Endothelial cell of umbilical vein (primary cell): ENCODE data around the gene PRDM12. TPM values are rescaled to one million over a fixed set of nuclear protein-coding genes. Genes with fewer than 3 reads are reported as not detected.

Source experiments
- BruUV-seq: library from RNA; stranded (reverse); fragments of 400-500 nt; replicated peaks from 2 replicates; lab custom pipeline; 2021; lab: Mats Ljungman, UMichigan
- CTCF ChIA-PET: fragments of 300-600, 350-600 bp; sonication (Branson Sonifier 250); formaldehyde crosslinking; loops from one replicate; lab custom pipeline; 2021; ENCODE audit warnings: antibody characterized with exemption, inconsistent platforms; lab: Charles Lee
- POLR2A ChIA-PET: fragments of 300-600, 350-600 bp; sonication (Branson Sonifier 250); formaldehyde crosslinking; loops from one replicate; lab custom pipeline; 2021; ENCODE audit warnings: antibody characterized with exemption, inconsistent platforms; lab: Charles Lee
- DNase-seq: peaks from one replicate; pipeline ENCODE4 v3.0.0-alpha.2; 2011; ENCODE audit warnings: low read depth, low spot score
- FAIRE-seq: peaks from 2 replicates; lab custom pipeline; 2011; peaks lifted over from hg19 to GRCh38; lab: Jason Lieb, UNC
- H2AFZ ChIP-seq: 2 replicates; pipeline ENCODE4 v1.6.0; 2012; ENCODE audit warnings: low read depth, low read length, control low read depth, inconsistent platforms
- H3K27ac ChIP-seq: 2 replicates; pipeline ENCODE4 v1.5.1; 2011; ENCODE audit warnings: low read depth, mild to moderate bottlenecking, control low read depth, low read length, moderate library complexity; ENCODE audit not compliant: insufficient read depth
- H3K27me3 ChIP-seq, 2 experiments: 2 replicates each; pipeline versions ENCODE4 v1.6.0 to v1.6.1; 2011; ENCODE audit warnings: low read length in 2 of 2, mixed read lengths in 1 of 2; ENCODE audit not compliant: control insufficient read depth in 2 of 2, insufficient read depth in 2 of 2
- H3K36me3 ChIP-seq, 2 experiments: 2 replicates in 1 of 2; 3 replicates in 1 of 2; pipeline ENCODE4 v1.5.1; 2011; ENCODE audit warnings: low read length in 2 of 2, mild to moderate bottlenecking in 1 of 2, moderate library complexity in 1 of 2; ENCODE audit not compliant: control insufficient read depth in 2 of 2, insufficient read depth in 2 of 2; ENCODE audit errors: extremely low read depth in 1 of 2
- H3K4me1 ChIP-seq: 3 replicates; pipeline ENCODE4 v1.5.1; 2011; ENCODE audit warnings: mild to moderate bottlenecking, low read length; ENCODE audit not compliant: control insufficient read depth, insufficient read depth; ENCODE audit errors: extremely low read depth
- H3K4me2 ChIP-seq: 2 replicates; pipeline ENCODE4 v1.6.1; 2011; ENCODE audit warnings: low read length, control low read depth, mixed read lengths; ENCODE audit not compliant: insufficient read depth
- H3K4me3 ChIP-seq, 3 experiments: fragments of 200-600 bp in 1 of 3; sonication (generic), shearing (Covaris generic) in 1 of 3; replicated peaks in 1 of 3; 2 replicates each; pipeline ENCODE4 v1.5.1; 2011 to 2016; ENCODE audit warnings: control low read depth in 3 of 3, low read length in 3 of 3, mild to moderate bottlenecking in 2 of 3, inconsistent platforms in 1 of 3, low read depth in 1 of 3, moderate library complexity in 1 of 3; ENCODE audit not compliant: insufficient read depth in 1 of 3
- H3K79me2 ChIP-seq: 2 replicates; pipeline ENCODE4 v1.6.0; 2012; ENCODE audit warnings: low read length, inconsistent platforms; ENCODE audit not compliant: control insufficient read depth, insufficient read depth
- H3K9ac ChIP-seq: replicated peaks from 2 replicates; pipeline ENCODE3; 2011; ENCODE audit warnings: low read length, control low read depth; ENCODE audit not compliant: insufficient read depth; ENCODE audit errors: extremely low read depth
- H3K9me1 ChIP-seq: replicated peaks from 3 replicates; pipeline ENCODE4 v1.6.0; 2011; ENCODE audit warnings: mild to moderate bottlenecking, low read length; ENCODE audit not compliant: control insufficient read depth, insufficient read depth; ENCODE audit errors: extremely low read depth
- H3K9me3 ChIP-seq: replicated peaks from 2 replicates; pipeline ENCODE4 v1.5.1; 2012; ENCODE audit warnings: low read length, inconsistent platforms; ENCODE audit not compliant: control insufficient read depth, insufficient read depth
- H4K20me1 ChIP-seq: replicated peaks from 2 replicates; pipeline ENCODE3; 2011; ENCODE audit warnings: mild to moderate bottlenecking, low read length; ENCODE audit not compliant: control insufficient read depth, insufficient read depth; ENCODE audit errors: extremely low read depth
- EZH2 ChIP-seq: IDR thresholded peaks from 2 replicates; pipeline ENCODE4 v1.6.1; 2012; ENCODE audit warnings: borderline replicate concordance, low read depth, mild to moderate bottlenecking, moderate library complexity, low read length, inconsistent platforms; ENCODE audit not compliant: severe bottlenecking
- FOS ChIP-seq: IDR thresholded peaks from 2 replicates; pipeline ENCODE4 v1.6.1; 2011; ENCODE audit warnings: mild to moderate bottlenecking, low read length, moderate library complexity, borderline replicate concordance; ENCODE audit not compliant: insufficient read depth
- MYC ChIP-seq: IDR thresholded peaks from one replicate; pipeline ENCODE4 v1.6.1; 2011; ENCODE audit warnings: mild to moderate bottlenecking, low read depth, low read length
- POLR2AphosphoS5 ChIP-seq: IDR thresholded peaks from 2 replicates; pipeline ENCODE4 v1.6.1; 2012; ENCODE audit warnings: low read depth, mild to moderate bottlenecking, control low read depth, low read length, moderate library complexity; ENCODE audit not compliant: insufficient read depth
- dilution Hi-C: fragments of 300-500 bp; cut with MboI; formaldehyde crosslinking; loops from one replicate; pipeline ENCODE4 v1.15.0; 2019; ENCODE audit warnings: low sequenced_read_pairs; ENCODE audit not compliant: extremely low pct_ligation_motif_present
- intact Hi-C: fragments of 100-400 bp; cut with micrococcal nuclease; formaldehyde crosslinking; loops from one replicate; pipeline ENCODE4 v1.10.0; 2022
- polyA plus RNA-seq, 4 experiments: library from polyadenylated mRNA; depleted of rRNA in 3 of 4; stranded (reverse) in 3 of 4; unstranded in 1 of 4; fragments of >200 nt; gene quantifications; 2 replicates each; pipeline versions ENCODE4 v1.2.1 to v1.2.3, GENCODE V29; 2011 to 2012; ENCODE audit warnings: missing spikeins in 1 of 4
- total RNA-seq: library from RNA; stranded (reverse); gene quantifications from 2 replicates; pipeline ENCODE4 v1.2.3, GENCODE V29; 2021

PRDM12 gene
- total and polyA plus RNA-seq, 2 donors (not counting 3 experiments of a cell fraction or from before 2014, with no cell fraction given), result not detected

DNA sequence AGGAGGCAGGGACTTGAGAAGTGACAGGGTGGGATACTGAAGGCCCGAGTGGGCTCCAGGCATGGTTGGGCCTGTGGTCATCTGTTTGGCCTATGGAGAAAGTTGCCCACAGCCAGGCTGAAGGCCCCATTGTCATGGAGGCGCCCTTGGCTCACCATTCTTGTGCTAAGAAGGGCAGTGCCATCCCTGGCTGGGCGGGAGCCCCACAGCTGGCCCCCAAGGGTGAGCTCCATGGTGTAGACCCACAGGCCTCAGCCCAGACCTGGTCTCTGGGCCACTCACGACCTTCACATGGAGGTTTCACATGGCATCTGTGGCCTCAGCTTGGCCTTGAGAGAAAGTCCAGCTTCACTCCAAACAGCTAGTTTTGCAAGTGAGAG is 34.3 kb upstream of the PRDM12 start:
- no peak overlapping the region for H2AFZ ChIP-seq
- TF ChIP-seq POLR2AphosphoS5 (no peak), FOS (no peak), EZH2 (no peak)

DNA sequence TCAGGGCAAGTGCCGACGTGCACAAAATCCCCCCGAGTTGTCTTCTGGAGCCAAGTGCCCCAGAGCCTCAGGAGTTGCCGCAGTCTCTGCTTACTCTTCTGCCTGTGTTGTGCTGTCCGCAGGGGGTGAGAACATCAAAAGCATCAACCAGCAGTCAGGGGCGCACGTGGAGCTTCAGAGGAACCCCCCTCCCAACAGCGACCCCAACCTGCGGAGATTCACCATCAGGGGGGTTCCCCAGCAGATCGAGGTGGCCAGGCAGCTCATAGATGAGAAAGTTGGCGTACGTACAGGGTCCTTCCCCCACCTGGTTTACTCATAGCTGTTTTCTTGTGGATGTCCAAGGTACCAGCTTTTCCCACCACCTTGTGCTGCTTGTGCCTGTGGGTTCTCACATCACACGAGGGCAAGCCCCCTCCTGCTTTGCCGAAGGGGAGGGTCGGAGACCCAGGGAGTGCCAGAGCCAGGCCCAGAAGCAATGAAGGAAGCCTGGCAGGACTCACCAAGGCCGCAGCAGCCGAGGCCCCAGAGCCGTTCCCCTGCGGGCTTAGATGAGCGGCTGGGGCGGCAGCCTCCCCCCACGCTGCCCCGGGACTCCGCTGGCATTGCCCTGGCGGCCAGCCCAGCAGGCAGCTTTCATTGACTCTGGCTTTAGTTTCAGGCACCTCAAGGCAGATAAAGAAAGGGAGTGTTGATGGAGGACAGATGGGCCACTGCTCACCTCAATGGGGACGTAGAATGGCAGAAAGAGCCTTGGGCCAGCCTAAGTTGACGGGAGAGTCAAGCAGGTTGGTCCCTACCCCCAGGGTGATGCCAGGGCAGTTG is 33.7 kb upstream of the PRDM12 start:
- no TSS peak for BruUV-seq
- FAIRE-seq, result no peak
- peaks cover 13 to 64% of the 10 kb centered on the region in 2 experiments for H3K36me3 ChIP-seq

More for the DNA sequence above, 34.3 kb upstream of the PRDM12 start:
- intact Hi-C loops (no loop called here), dilution Hi-C loops (no loop called here)
- no peaks in the 10 kb centered on the region for H3K9me1 ChIP-seq
- no peaks in the 10 kb centered on the region for H4K20me1 ChIP-seq
- BruUV-seq, result no TSS peak
- H3K27me3 ChIP-seq, result no peaks in the 10 kb centered on the region
- H3K4me1 ChIP-seq, result no peaks in the 10 kb centered on the region
- POLR2A ChIA-PET, result no interaction called here
- FAIRE-seq (no peak), DNase-seq (no peak)
- no peaks in the 10 kb centered on the region for H3K9me3 ChIP-seq
- no peak overlapping the region for H3K4me2 ChIP-seq
- H3K79me2 ChIP-seq, result no peaks in the 10 kb centered on the region
- no peak overlapping the region for H3K4me3 ChIP-seq
- no peak overlapping the region for H3K9ac ChIP-seq
- H3K27ac ChIP-seq, result no peak overlapping the region
- H3K36me3 ChIP-seq, result peaks cover 13 to 62% of the 10 kb centered on the region in 2 experiments
- CTCF ChIA-PET, result interaction anchor here (1.1 kb wide), 1 partner anchor 12 kb away, joined by 3 read pairs; no protein-coding TSS in a partner anchor

More for the DNA sequence above, 33.7 kb upstream of the PRDM12 start:
- Histone ChIP-seq H4K20me1 (no peaks in the 10 kb centered on the region), H3K9me3 (no peaks in the 10 kb centered on the region), H3K27me3 (no peaks in the 10 kb centered on the region), H3K79me2 (no peaks in the 10 kb centered on the region), H3K4me3 (no peak overlapping the region), H3K9ac (no peak overlapping the region), H3K27ac (no peak overlapping the region), H3K4me1 (no peaks in the 10 kb centered on the region), H2AFZ (no peak overlapping the region), H3K4me2 (no peak overlapping the region), H3K9me1 (no peaks in the 10 kb centered on the region)
- intact Hi-C loops, result no loop called here
- TF ChIP-seq MYC, result no peak
- TF ChIP-seq EZH2, result no peak
- dilution Hi-C loops, result no loop called here
- no peak for DNase-seq
- ChIA-PET CTCF (interaction anchor here (1.1 kb wide), 1 partner anchor 13 kb away, joined by 3 read pairs; no protein-coding TSS in a partner anchor), POLR2A (no interaction called here)
